ENCODE measurements around the gene TDO2. TPM values are rescaled to one million over a fixed set of nuclear protein-coding genes. Genes with fewer than 3 reads are reported as not detected.

The TDO2 gene
- total and polyA plus RNA-seq, 2 of the 13 experiments (the other 11 are each of a cell fraction or from before 2014, with no cell fraction given) = not detected

DNA sequence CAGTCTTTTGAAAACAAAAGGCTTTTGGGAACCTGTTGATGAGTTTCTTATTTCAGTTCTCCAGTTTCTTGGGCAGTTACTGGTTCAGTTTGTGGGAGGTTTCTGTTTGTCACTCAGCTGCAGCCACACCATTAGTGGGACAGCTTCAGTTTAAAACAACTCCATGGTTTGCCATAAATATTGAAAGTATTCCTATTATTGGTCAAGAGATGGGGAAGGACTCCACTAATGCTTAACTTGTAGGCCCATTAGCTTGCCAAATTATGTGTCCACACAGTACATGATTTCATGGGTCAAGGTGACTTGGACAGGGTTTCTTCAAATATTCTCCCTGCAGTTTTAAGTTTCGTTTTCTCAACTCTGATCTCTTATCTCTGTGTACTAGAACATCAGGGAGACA is 21.9 kb upstream of the TDO2 start:
- TF ChIP-seq ZNF383 (CRISPR knock-in tag; IDR thresholded peaks at IDR 0.05; ENCODE audit: borderline replicate concordance) = no peak
- TF ChIP-seq, protein P1, sequence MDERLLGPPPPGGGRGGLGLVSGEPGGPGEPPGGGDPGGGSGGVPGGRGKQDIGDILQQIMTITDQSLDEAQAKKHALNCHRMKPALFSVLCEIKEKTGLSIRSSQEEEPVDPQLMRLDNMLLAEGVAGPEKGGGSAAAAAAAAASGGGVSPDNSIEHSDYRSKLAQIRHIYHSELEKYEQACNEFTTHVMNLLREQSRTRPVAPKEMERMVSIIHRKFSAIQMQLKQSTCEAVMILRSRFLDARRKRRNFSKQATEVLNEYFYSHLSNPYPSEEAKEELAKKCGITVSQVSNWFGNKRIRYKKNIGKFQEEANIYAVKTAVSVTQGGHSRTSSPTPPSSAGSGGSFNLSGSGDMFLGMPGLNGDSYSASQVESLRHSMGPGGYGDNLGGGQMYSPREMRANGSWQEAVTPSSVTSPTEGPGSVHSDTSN (CRISPR knock-in tag; IDR thresholded peaks at IDR 0.05) = no peak
- no peak for TF ChIP-seq JUNB (CRISPR knock-in tag; IDR thresholded peaks at IDR 0.05; ENCODE audit: borderline replicate concordance)
- no peak for TF ChIP-seq POGZ (CRISPR knock-in tag; IDR thresholded peaks at IDR 0.05)
- no peak for TF ChIP-seq TBP (CRISPR knock-in tag; IDR thresholded peaks at IDR 0.05)
- TF ChIP-seq BRCA1 (CRISPR knock-in tag; IDR thresholded peaks at IDR 0.05) = no peak
- TF ChIP-seq FLYWCH1 (CRISPR knock-in tag; IDR thresholded peaks at IDR 0.05) = no peak
- no peak for TF ChIP-seq RFXAP (CRISPR knock-in tag; IDR thresholded peaks at IDR 0.05; ENCODE audit: borderline replicate concordance)
- no peak for TF ChIP-seq ZNF670 (CRISPR knock-in tag; IDR thresholded peaks at IDR 0.05; ENCODE audit: borderline replicate concordance)
- TF ChIP-seq, protein P2, sequence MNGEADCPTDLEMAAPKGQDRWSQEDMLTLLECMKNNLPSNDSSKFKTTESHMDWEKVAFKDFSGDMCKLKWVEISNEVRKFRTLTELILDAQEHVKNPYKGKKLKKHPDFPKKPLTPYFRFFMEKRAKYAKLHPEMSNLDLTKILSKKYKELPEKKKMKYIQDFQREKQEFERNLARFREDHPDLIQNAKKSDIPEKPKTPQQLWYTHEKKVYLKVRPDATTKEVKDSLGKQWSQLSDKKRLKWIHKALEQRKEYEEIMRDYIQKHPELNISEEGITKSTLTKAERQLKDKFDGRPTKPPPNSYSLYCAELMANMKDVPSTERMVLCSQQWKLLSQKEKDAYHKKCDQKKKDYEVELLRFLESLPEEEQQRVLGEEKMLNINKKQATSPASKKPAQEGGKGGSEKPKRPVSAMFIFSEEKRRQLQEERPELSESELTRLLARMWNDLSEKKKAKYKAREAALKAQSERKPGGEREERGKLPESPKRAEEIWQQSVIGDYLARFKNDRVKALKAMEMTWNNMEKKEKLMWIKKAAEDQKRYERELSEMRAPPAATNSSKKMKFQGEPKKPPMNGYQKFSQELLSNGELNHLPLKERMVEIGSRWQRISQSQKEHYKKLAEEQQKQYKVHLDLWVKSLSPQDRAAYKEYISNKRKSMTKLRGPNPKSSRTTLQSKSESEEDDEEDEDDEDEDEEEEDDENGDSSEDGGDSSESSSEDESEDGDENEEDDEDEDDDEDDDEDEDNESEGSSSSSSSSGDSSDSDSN (CRISPR knock-in tag; IDR thresholded peaks at IDR 0.05) = no peak
- TF ChIP-seq, protein P3, sequence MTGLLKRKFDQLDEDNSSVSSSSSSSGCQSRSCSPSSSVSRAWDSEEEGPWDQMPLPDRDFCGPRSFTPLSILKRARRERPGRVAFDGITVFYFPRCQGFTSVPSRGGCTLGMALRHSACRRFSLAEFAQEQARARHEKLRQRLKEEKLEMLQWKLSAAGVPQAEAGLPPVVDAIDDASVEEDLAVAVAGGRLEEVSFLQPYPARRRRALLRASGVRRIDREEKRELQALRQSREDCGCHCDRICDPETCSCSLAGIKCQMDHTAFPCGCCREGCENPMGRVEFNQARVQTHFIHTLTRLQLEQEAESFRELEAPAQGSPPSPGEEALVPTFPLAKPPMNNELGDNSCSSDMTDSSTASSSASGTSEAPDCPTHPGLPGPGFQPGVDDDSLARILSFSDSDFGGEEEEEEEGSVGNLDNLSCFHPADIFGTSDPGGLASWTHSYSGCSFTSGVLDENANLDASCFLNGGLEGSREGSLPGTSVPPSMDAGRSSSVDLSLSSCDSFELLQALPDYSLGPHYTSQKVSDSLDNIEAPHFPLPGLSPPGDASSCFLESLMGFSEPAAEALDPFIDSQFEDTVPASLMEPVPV (CRISPR knock-in tag; IDR thresholded peaks at IDR 0.05) = no peak
- no peak for TF ChIP-seq HOXA5 (CRISPR knock-in tag; IDR thresholded peaks at IDR 0.05)
- intact Hi-C loops (cut with micrococcal nuclease; ENCODE audit: unreplicated experiment) = no loop called here
- no peak overlapping the region for H2AFZ ChIP-seq (ENCODE audit: low read length)
- peaks cover 6% of the 10 kb centered on the region; the same call in 1 of the 2 replicates for H3K9me3 ChIP-seq (ENCODE audit: low read length)
- ChIA-PET CTCF (ENCODE audit: low intra/inter-chr PET ratio, low total read pairs) (no interaction called here), POLR2A (no interaction called here)
- no peak for FAIRE-seq
- 0% methylated on average over 1 of the region's 1 CpG for WGBS (ENCODE audit: low lambda C conversion rate)
- no peaks in the 10 kb centered on the region for H4K20me1 ChIP-seq (ENCODE audit: insufficient read depth, low read length)
- H3K36me3 ChIP-seq (replicated peaks in 1 of 2; ENCODE audit: control insufficient read depth in 1 of 2, insufficient read depth in 2 of 2, low read length in 2 of 2) = no peaks in the 10 kb centered on the region
- H3K9ac ChIP-seq (ENCODE audit: insufficient read depth, low read depth, low read length) = no peak overlapping the region
- H3K4me3 ChIP-seq (replicated peaks in 1 of 3; ENCODE audit: insufficient read depth in 1 of 3, low read depth in 2 of 3, low read length in 3 of 3) = no peak overlapping the region
- H3K27me3 ChIP-seq (ENCODE audit: control insufficient read depth in 1 of 2, insufficient read depth in 2 of 2, low read length in 2 of 2) = no peaks in the 10 kb centered on the region; a peak in 1 of 5 replicates
- no peak for DNase-seq (ENCODE audit: low spot score)
- no peak overlapping the region for H3K4me2 ChIP-seq (ENCODE audit: low read depth, low read length)
- in situ Hi-C loops (cut with HindIII; ENCODE audit: extremely low pct_ligation_motif_present, low pct_unique_long_range_greater_than_20kb) = no loop called here
- no peaks in the 10 kb centered on the region for H3K79me2 ChIP-seq (ENCODE audit: insufficient read depth, low read length)
- H3K27ac ChIP-seq (ENCODE audit: extremely low read length, insufficient read depth, low read length) = no peak overlapping the region
- H3K4me1 ChIP-seq (ENCODE audit: insufficient read depth, low read length) = no peaks in the 10 kb centered on the region
- ATAC-seq = no peak
- BruUV-seq (replicated peaks) = no TSS peak

Data from HepG2 (cell line).